Natural killer cell (primary cell): ENCODE data around the gene PRRT1B. TPM values are rescaled to one million over a fixed set of nuclear protein-coding genes. Genes with fewer than 3 reads are reported as not detected.

ENCODE experiments used
- ATAC-seq, 3 donors: fragments of 150-1000 bp in 2 of 3; fragments of 200-7000 bp in 1 of 3; cut with Tn5 transposase; 1 replicate in 1 of 3; 2 replicates in 2 of 3; pipeline ENCODE4 v1.10.0; 2021; ENCODE audit warnings: mild to moderate bottlenecking in 2 of 3, moderate library complexity in 2 of 3
- DNase-seq, 2 donors: peaks; one replicate each; pipeline versions ENCODE4 v3.0.0 to v3.0.0-alpha.2; 2013 to 2021; ENCODE audit warnings: mixed read lengths in 1 of 2
- H3K27ac ChIP-seq: one replicate; pipeline ENCODE4 v1.5.1; 2013; ENCODE audit warnings: mild to moderate bottlenecking, low read length
- H3K27me3 ChIP-seq: one replicate; pipeline ENCODE4 v1.6.1; 2013; ENCODE audit warnings: low read length; ENCODE audit not compliant: control insufficient read depth, insufficient read depth
- H3K36me3 ChIP-seq: one replicate; pipeline ENCODE4 v1.6.1; 2013; ENCODE audit warnings: low read length; ENCODE audit not compliant: control insufficient read depth, insufficient read depth
- H3K4me1 ChIP-seq: one replicate; pipeline ENCODE4 v1.6.1; 2013; ENCODE audit warnings: low read length; ENCODE audit not compliant: control insufficient read depth, insufficient read depth
- H3K4me3 ChIP-seq: one replicate; pipeline ENCODE4 v1.5.1; 2013; ENCODE audit warnings: low read length
- H3K9me3 ChIP-seq: one replicate; pipeline ENCODE4 v1.6.1; 2013; ENCODE audit warnings: low read length; ENCODE audit not compliant: control insufficient read depth, insufficient read depth
- H3K27ac Mint-ChIP-seq, 2 donors: one replicate each; pipeline ENCODE4 v1.8.0; 2022; ENCODE audit warnings: mild to moderate bottlenecking in 2 of 2, mixed read lengths in 2 of 2, moderate library complexity in 1 of 2
- H3K27me3 Mint-ChIP-seq, 2 donors: one replicate each; pipeline ENCODE4 v1.8.0; 2022; ENCODE audit warnings: low read depth in 2 of 2, mixed read lengths in 2 of 2
- H3K36me3 Mint-ChIP-seq: one replicate; pipeline ENCODE4 v1.8.0; 2022; ENCODE audit warnings: mixed read lengths
- H3K4me1 Mint-ChIP-seq, 2 donors: one replicate each; pipeline ENCODE4 v1.8.0; 2022; ENCODE audit warnings: mixed read lengths in 2 of 2
- H3K4me3 Mint-ChIP-seq: one replicate; pipeline ENCODE4 v1.8.0; 2022; ENCODE audit warnings: mild to moderate bottlenecking, moderate library complexity, mixed read lengths
- H3K9me3 Mint-ChIP-seq, 2 donors: one replicate each; pipeline ENCODE4 v1.8.0; 2022; ENCODE audit warnings: mixed read lengths in 2 of 2
- WGBS: methylation state at CpG from one replicate; pipeline ENCODE4 v1.1.7; 2013; ENCODE audit warnings: missing lambda C conversion rate; ENCODE audit not compliant: insufficient coverage; 5-methylcytosine and 5-hydroxymethylcytosine counted together
- intact Hi-C: fragments of 100-400 bp; cut with micrococcal nuclease; formaldehyde crosslinking; loops from one replicate; pipeline ENCODE4 v1.14.2; 2022
- total RNA-seq, 4 donors: library from RNA; stranded (reverse); fragments of 120-200 nt in 1 of 4; gene quantifications; one replicate each; pipeline versions ENCODE4 v1.2.3 to v1.2.4, GENCODE V29; 2013 to 2022
- TF ChIP-seq, protein P1 (sequence below): fragments of 200-600 bp; IDR thresholded peaks from one replicate; pipeline ENCODE4 v1.8.0; 2022; ENCODE audit warnings: antibody characterized with exemption

PRRT1B gene
- total RNA-seq, 3 donors from 2014 or later (not counting 1 experiment from before 2014, with no cell fraction given): not detected

- Histone ChIP-seq H3K4me1 (no peaks in the 10 kb centered on the region), H3K36me3 (peaks cover 18% of the 10 kb centered on the region), H3K9me3 (no peaks in the 10 kb centered on the region), H3K27me3 (no peaks in the 10 kb centered on the region), H3K4me3 (no peak overlapping the region), H3K27ac (no peak overlapping the region)
- DNase-seq (no peak), ATAC-seq (no peak)
- Mint-ChIP-seq H3K9me3 (no peaks in the 10 kb centered on the region), H3K4me3 (no peak overlapping the region), H3K27ac (no peak overlapping the region), H3K27me3 (no peaks in the 10 kb centered on the region), H3K36me3 (no peaks in the 10 kb centered on the region), H3K4me1 (no peaks in the 10 kb centered on the region)
- TF ChIP-seq, protein P1, sequence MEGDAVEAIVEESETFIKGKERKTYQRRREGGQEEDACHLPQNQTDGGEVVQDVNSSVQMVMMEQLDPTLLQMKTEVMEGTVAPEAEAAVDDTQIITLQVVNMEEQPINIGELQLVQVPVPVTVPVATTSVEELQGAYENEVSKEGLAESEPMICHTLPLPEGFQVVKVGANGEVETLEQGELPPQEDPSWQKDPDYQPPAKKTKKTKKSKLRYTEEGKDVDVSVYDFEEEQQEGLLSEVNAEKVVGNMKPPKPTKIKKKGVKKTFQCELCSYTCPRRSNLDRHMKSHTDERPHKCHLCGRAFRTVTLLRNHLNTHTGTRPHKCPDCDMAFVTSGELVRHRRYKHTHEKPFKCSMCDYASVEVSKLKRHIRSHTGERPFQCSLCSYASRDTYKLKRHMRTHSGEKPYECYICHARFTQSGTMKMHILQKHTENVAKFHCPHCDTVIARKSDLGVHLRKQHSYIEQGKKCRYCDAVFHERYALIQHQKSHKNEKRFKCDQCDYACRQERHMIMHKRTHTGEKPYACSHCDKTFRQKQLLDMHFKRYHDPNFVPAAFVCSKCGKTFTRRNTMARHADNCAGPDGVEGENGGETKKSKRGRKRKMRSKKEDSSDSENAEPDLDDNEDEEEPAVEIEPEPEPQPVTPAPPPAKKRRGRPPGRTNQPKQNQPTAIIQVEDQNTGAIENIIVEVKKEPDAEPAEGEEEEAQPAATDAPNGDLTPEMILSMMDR: no peak
- intact Hi-C loops: no loop called here
- 97% methylated on average over 8 of the region's 8 CpGs for WGBS
These were observed 22.6 kb downstream of the PRRT1B start for GRCh38 chr9:131567910-131568309.

DNA sequence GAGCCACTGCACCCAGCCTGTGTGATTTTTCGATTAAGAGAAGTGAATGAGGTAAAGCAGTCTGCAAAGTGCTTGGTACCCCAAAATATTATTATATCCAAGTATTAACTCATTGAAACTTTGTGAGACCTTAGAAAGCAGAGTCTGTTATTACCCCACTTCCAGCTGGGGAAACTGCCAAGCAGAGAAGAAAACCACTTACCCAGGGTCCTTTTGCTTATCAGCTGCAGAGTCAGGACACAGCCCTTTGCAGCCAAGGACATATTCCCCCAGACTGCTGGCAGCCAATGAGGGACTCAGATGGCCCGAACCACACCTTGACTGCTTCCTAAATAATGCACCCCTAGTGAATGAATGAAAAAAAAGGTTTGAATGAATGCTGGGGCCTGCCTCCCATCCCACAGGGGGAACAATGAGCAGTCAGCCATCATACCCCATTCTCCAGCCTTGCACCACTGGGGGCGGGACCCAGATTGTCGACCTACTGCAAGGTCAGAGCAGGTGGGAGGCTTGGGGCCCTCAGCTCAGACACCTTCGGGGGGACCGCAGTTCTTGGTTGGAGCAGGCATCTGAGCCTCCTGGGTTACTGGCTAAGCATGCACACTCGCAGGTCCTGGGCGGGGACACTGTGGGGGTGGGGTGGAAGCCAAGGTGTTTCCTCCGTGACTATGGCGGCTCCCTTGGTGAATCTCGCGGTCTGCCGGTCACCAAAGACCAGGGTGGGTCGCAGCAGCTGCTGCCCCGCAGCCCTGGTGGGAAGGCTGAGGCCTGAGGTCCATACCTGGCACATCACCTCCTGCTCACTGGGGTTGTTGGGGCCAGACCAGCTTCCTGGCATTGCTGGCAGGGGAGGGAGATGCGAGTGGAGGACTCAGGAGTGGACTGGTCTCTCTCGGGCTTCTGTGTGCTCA is 29.7 kb downstream of the PRRT1B start:
- no peak for DNase-seq
- intact Hi-C loops: no loop called here
- no peaks in the 10 kb centered on the region for H3K27me3 Mint-ChIP-seq
- 96% methylated on average over 16 of the region's 17 CpGs for WGBS
- Histone ChIP-seq H3K4me1 (peaks cover 22% of the 10 kb centered on the region), H3K36me3 (peaks cover 64% of the 10 kb centered on the region), H3K4me3 (no peak overlapping the region), H3K9me3 (no peaks in the 10 kb centered on the region), H3K27me3 (no peaks in the 10 kb centered on the region), H3K27ac (no peak overlapping the region)
- no peak for ATAC-seq
- no peaks in the 10 kb centered on the region for H3K9me3 Mint-ChIP-seq
- H3K4me1 Mint-ChIP-seq: peaks cover 10 to 26% of the 10 kb centered on the region in 2 donors
- H3K4me3 Mint-ChIP-seq: no peak overlapping the region
- no peaks in the 10 kb centered on the region for H3K36me3 Mint-ChIP-seq
- H3K27ac Mint-ChIP-seq: no peak overlapping the region
- TF ChIP-seq, protein P1: no peak

DNA sequence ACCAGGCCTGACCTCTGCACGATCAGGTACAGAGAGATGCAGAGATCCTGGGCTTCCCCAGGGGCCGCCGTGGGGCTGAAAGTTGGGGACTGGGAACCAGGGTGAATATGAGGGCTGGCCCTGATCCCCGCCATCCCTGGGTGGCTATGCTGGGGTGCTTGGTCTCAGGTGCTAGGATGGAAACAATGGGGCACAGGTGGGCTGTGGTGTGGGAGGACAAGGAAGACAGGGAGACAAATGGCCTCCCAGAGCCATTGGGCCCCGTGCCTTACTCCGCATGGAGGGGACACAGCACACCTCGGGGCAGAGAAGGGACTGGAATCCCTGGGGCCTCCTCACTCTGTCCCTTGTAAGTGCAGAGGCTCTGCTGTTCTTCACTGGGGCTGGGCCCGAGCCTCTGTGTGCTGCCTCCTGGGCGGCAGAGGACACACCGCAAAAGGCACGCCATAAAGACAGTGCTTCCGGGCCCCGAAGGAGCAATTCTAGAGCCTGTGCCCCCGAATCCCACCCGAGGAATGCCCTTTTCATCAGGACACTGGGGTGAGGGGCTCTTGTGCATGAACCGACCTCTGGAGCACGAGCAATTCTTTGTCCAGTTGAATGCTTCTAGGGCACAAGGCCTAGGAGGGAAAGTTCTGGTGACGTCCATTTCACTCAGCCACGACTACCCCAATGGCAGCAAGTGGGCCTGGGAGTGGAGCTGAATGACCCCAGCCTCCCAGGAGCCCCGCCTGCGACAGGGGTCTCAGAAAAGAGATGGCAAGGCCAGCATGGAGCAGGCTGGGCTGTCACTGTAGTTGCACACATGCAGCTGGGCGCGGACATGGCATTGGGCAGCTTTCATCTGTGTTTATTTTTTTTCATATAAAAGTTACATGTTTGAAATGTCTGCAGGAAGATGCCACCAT is 30.9 kb downstream of the PRRT1B start:
- Histone ChIP-seq H3K27me3 (no peaks in the 10 kb centered on the region), H3K4me1 (peaks cover 22% of the 10 kb centered on the region), H3K9me3 (no peaks in the 10 kb centered on the region), H3K27ac (no peak overlapping the region), H3K36me3 (peaks cover 68% of the 10 kb centered on the region), H3K4me3 (no peak overlapping the region)
- DNase-seq (no peak), ATAC-seq (no peak)
- Mint-ChIP-seq H3K9me3 (no peaks in the 10 kb centered on the region), H3K27me3 (no peaks in the 10 kb centered on the region), H3K4me3 (no peak overlapping the region), H3K27ac (no peak overlapping the region), H3K4me1 (peaks cover 10 to 26% of the 10 kb centered on the region in 2 donors), H3K36me3 (no peaks in the 10 kb centered on the region)
- intact Hi-C loops: no loop called here
- 99% methylated on average over 23 of the region's 23 CpGs for WGBS
- TF ChIP-seq, protein P1: no peak
